HFFc6 (cell line): ENCODE results near the gene APOL2. TPM values are rescaled to one million over a fixed set of nuclear protein-coding genes. Genes with fewer than 3 reads are reported as not detected.
"Not testable (repeated sequence)": the region's sequence is repeated elsewhere in the genome, so short reads cannot be mapped to it uniquely, and the experiment has no call there.

Experiments
- DNase-seq: peaks from one replicate; pipeline ENCODE4 v3.0.0-alpha.2; 2018
- H3K27ac Mint-ChIP-seq: 2 replicates; pipeline ENCODE4 v1.8.0; 2020; ENCODE audit warnings: mild to moderate bottlenecking, mixed read lengths
- H3K27me3 Mint-ChIP-seq: 2 replicates; pipeline ENCODE4 v1.8.0; 2021; ENCODE audit warnings: mild to moderate bottlenecking, moderate library complexity, mixed read lengths; ENCODE audit not compliant: insufficient read depth
- H3K36me3 Mint-ChIP-seq: 2 replicates; pipeline ENCODE4 v1.8.0; 2021; ENCODE audit warnings: low read depth, mixed read lengths
- H3K4me1 Mint-ChIP-seq: 2 replicates; pipeline ENCODE4 v1.8.0; 2020; ENCODE audit warnings: low read depth, mixed read lengths
- H3K4me3 Mint-ChIP-seq: 2 replicates; pipeline ENCODE4 v1.8.0; 2020; ENCODE audit warnings: mild to moderate bottlenecking, moderate library complexity, mixed read lengths
- H3K9me3 Mint-ChIP-seq: 2 replicates; pipeline ENCODE4 v1.8.0; 2020; ENCODE audit warnings: mild to moderate bottlenecking, mixed read lengths
- CTCF ChIP-seq: fragments of 200-600 bp; sonication (generic); IDR thresholded peaks from 2 replicates; pipeline ENCODE4 v1.5.0; 2021; ENCODE audit warnings: antibody characterized with exemption, mild to moderate bottlenecking
- total RNA-seq, 6 experiments: library from RNA; stranded (reverse); fragmentation: NEBNext Ultra II Directional; extraction: Animal tissue kit (Norgen Biotek cat#: 25700); gene quantifications; 2 replicates in 1 of 6; 3 replicates in 5 of 6; pipeline ENCODE4 v1.2.3, GENCODE V29; 2021

APOL2 gene
- total RNA-seq, 6 experiments from 2014 or later: 27.7 to 42.5 (median 38.5) TPM

GRCh38 chr22:36280379-36280778, 41.1 kb upstream of the APOL2 start:
- H3K27me3 Mint-ChIP-seq: peaks cover 67% of the 10 kb centered on the region
- H3K4me1 Mint-ChIP-seq: peaks cover 26% of the 10 kb centered on the region
- H3K27ac Mint-ChIP-seq: peak overlapping the region; percentile 64
- peaks cover 30% of the 10 kb centered on the region for H3K36me3 Mint-ChIP-seq
- H3K9me3 Mint-ChIP-seq: peaks cover 6% of the 10 kb centered on the region; the same call in 1 of the 2 replicates
- H3K4me3 Mint-ChIP-seq: no peak overlapping the region; the same call in 1 of the 2 replicates
- DNase-seq: no peak
- no peak for TF ChIP-seq CTCF

- peaks cover 33% of the 10 kb centered on the region for H3K4me1 Mint-ChIP-seq
- no peak for TF ChIP-seq CTCF
- DNase-seq: no peak
Observed at GRCh38 chr22:36279219-36279666, 39.9 kb upstream of the APOL2 start.

GRCh38 chr22:36277482-36278291, 38.4 kb upstream of the APOL2 start:
- H3K9me3 Mint-ChIP-seq: peaks cover 6% of the 10 kb centered on the region; the same call in 1 of the 2 replicates
- H3K36me3 Mint-ChIP-seq: peaks cover 26% of the 10 kb centered on the region
- TF ChIP-seq CTCF: peak; percentile 84
- peaks cover 62% of the 10 kb centered on the region for H3K27me3 Mint-ChIP-seq
- H3K27ac Mint-ChIP-seq: peak overlapping the region; percentile 73
- H3K4me3 Mint-ChIP-seq: peak overlapping the region; percentile 53
- peaks cover 33% of the 10 kb centered on the region for H3K4me1 Mint-ChIP-seq
- peak; percentile 37 for DNase-seq

More at GRCh38 chr22:36279219-36279666, 39.9 kb upstream of the APOL2 start:
- H3K4me3 Mint-ChIP-seq: no peak overlapping the region; the same call in 1 of the 2 replicates
- peaks cover 60% of the 10 kb centered on the region for H3K27me3 Mint-ChIP-seq
- peaks cover 6% of the 10 kb centered on the region; the same call in 1 of the 2 replicates for H3K9me3 Mint-ChIP-seq
- peak overlapping the region; percentile 56 for H3K27ac Mint-ChIP-seq
- peaks cover 27% of the 10 kb centered on the region for H3K36me3 Mint-ChIP-seq

- peaks cover 28% of the 10 kb centered on the region for H3K4me1 Mint-ChIP-seq
Observed at GRCh38 chr22:36274531-36274930, 35.2 kb upstream of the APOL2 start.

GRCh38 chr22:36271951-36272350, 32.6 kb upstream of the APOL2 start:
- not testable (repeated sequence) for DNase-seq, H3K36me3 Mint-ChIP-seq, H3K4me3 Mint-ChIP-seq, H3K9me3 Mint-ChIP-seq, H3K27ac Mint-ChIP-seq
- Mint-ChIP-seq H3K27me3 (peaks cover 39% of the 10 kb centered on the region), H3K4me1 (peaks cover 12% of the 10 kb centered on the region)

More at GRCh38 chr22:36274531-36274930, 35.2 kb upstream of the APOL2 start:
- DNase-seq: no peak
- peak overlapping the region; percentile 57 for H3K27ac Mint-ChIP-seq
- H3K4me3 Mint-ChIP-seq: no peak overlapping the region
- peaks cover 6% of the 10 kb centered on the region; the same call in 1 of the 2 replicates for H3K9me3 Mint-ChIP-seq
- peaks cover 49% of the 10 kb centered on the region for H3K27me3 Mint-ChIP-seq
- peaks cover 10% of the 10 kb centered on the region for H3K36me3 Mint-ChIP-seq
- TF ChIP-seq CTCF: no peak

- H3K9me3 Mint-ChIP-seq, H3K27ac Mint-ChIP-seq: not testable (repeated sequence)
Observed at GRCh38 chr22:36271231-36271630, 31.9 kb upstream of the APOL2 start.

More at GRCh38 chr22:36271231-36271630, 31.9 kb upstream of the APOL2 start:
- H3K36me3 Mint-ChIP-seq, DNase-seq, H3K4me1 Mint-ChIP-seq, H3K4me3 Mint-ChIP-seq: not testable (repeated sequence)
- peaks cover 36% of the 10 kb centered on the region for H3K27me3 Mint-ChIP-seq
